H1 (cell line): ENCODE data around the gene ADAM12. TPM values are rescaled to one million over a fixed set of nuclear protein-coding genes. Genes with fewer than 3 reads are reported as not detected.
A peak's percentile ranks its signal among the peaks of the same experiment; 100 is the strongest.

Experiments used
- CTCF ChIA-PET: fragments of 300-600 bp; sonication (Branson Sonifier 250); formaldehyde crosslinking; loops from one replicate; lab custom pipeline; 2021; ENCODE audit not compliant: partially characterized antibody; lab: Charles Lee
- POLR2A ChIA-PET: fragments of 300-600 bp; sonication (Branson Sonifier 250); formaldehyde crosslinking; loops from one replicate; lab custom pipeline; 2021; ENCODE audit warnings: inconsistent platforms; ENCODE audit not compliant: partially characterized antibody; lab: Charles Lee
- DNase-seq, 2 experiments: peaks; one replicate each; pipeline versions ENCODE4 v3.0.0 to v3.0.0-alpha.2; 2010 to 2022; ENCODE audit warnings: low spot score in 2 of 2, low read depth in 1 of 2, mixed read lengths in 1 of 2
- FAIRE-seq: peaks from 2 replicates; lab custom pipeline; 2011; peaks lifted over from hg19 to GRCh38; lab: Jason Lieb, UNC
- H2AFZ ChIP-seq: 2 replicates; pipeline ENCODE4 v1.8.1; 2012; ENCODE audit warnings: low read length, inconsistent platforms
- H2AK5ac ChIP-seq: 2 replicates; pipeline ENCODE4 v1.6.1; 2013; ENCODE audit warnings: low read depth, low read length
- H2BK120ac ChIP-seq: replicated peaks from 2 replicates; pipeline ENCODE3; 2013; ENCODE audit warnings: low read depth, low read length, inconsistent platforms
- H2BK12ac ChIP-seq: 2 replicates; pipeline ENCODE4 v1.6.1; 2013; ENCODE audit warnings: low read depth, low read length
- H2BK15ac ChIP-seq: 2 replicates; pipeline ENCODE4 v1.6.1; 2013; ENCODE audit warnings: low read length
- H2BK20ac ChIP-seq: 2 replicates; pipeline ENCODE4 v1.6.1; 2013; ENCODE audit warnings: low read length
- H2BK5ac ChIP-seq: 2 replicates; pipeline ENCODE4 v1.6.1; 2013; ENCODE audit warnings: low read depth, low read length
- H3K14ac ChIP-seq: 2 replicates; pipeline ENCODE4 v1.6.1; 2013; ENCODE audit warnings: inconsistent platforms; ENCODE audit not compliant: insufficient read length
- H3K18ac ChIP-seq: 2 replicates; pipeline ENCODE4 v1.6.1; 2013; ENCODE audit warnings: low read length; ENCODE audit errors: extremely low read depth
- H3K23ac ChIP-seq: 2 replicates; pipeline ENCODE4 v1.6.1; 2013; ENCODE audit warnings: inconsistent platforms; ENCODE audit not compliant: insufficient read length
- H3K23me2 ChIP-seq: 2 replicates; pipeline ENCODE4 v1.6.1; 2013; ENCODE audit warnings: low read depth, low read length
- H3K27ac ChIP-seq: 2 replicates; pipeline ENCODE4 v1.6.1; 2011; ENCODE audit warnings: low read depth, low read length, inconsistent platforms
- H3K27me3 ChIP-seq, 4 experiments: replicated peaks in 1 of 4; 1 replicate in 1 of 4; 2 replicates in 3 of 4; pipeline versions ENCODE4 v1.6.1 to v1.8.1; 2011 to 2013; ENCODE audit warnings: low read length in 3 of 4, mild to moderate bottlenecking in 3 of 4, inconsistent platforms in 2 of 4, mixed read lengths in 2 of 4, moderate library complexity in 1 of 4; ENCODE audit not compliant: control insufficient read depth in 3 of 4, insufficient read depth in 3 of 4; ENCODE audit errors: extremely low read depth in 1 of 4
- H3K36me3 ChIP-seq, 4 experiments: 2 replicates each; pipeline versions ENCODE4 v1.6.1 to v1.8.1; 2011 to 2013; ENCODE audit warnings: mild to moderate bottlenecking in 4 of 4, low read length in 3 of 4, moderate library complexity in 2 of 4, control low read depth in 1 of 4, inconsistent platforms in 1 of 4; ENCODE audit not compliant: insufficient read depth in 4 of 4, control insufficient read depth in 2 of 4
- H3K4ac ChIP-seq: replicated peaks from 2 replicates; pipeline ENCODE3; 2013; ENCODE audit warnings: low read length, low read depth, mixed read lengths, inconsistent platforms; ENCODE audit not compliant: insufficient read length
- H3K4me1 ChIP-seq, 4 experiments: replicated peaks in 1 of 4; 1 replicate in 1 of 4; 2 replicates in 3 of 4; pipeline versions ENCODE4 v1.6.1 to v1.8.1; 2011 to 2013; ENCODE audit warnings: low read length in 3 of 4, inconsistent platforms in 2 of 4, mixed read lengths in 1 of 4; ENCODE audit not compliant: insufficient read depth in 4 of 4, control insufficient read depth in 3 of 4
- H3K4me2 ChIP-seq, 2 experiments: 2 replicates each; pipeline versions ENCODE4 v1.6.1 to v1.8.1; 2011 to 2013; ENCODE audit warnings: low read depth in 2 of 2, low read length in 2 of 2, control low read depth in 1 of 2, inconsistent platforms in 1 of 2, mild to moderate bottlenecking in 1 of 2; ENCODE audit not compliant: insufficient read depth in 1 of 2
- H3K4me3 ChIP-seq, 4 experiments: fragments of 200-600, 300-600 bp in 1 of 4; sonication (generic), shearing (Covaris generic), sonication (Bioruptor Twin) in 1 of 4; 2 replicates each; pipeline versions ENCODE4 v1.5.1 to v1.8.1; 2011 to 2016; ENCODE audit warnings: low read length in 4 of 4, low read depth in 3 of 4, control low read depth in 2 of 4, inconsistent platforms in 2 of 4, mild to moderate bottlenecking in 2 of 4, mixed read lengths in 1 of 4, moderate library complexity in 1 of 4; ENCODE audit not compliant: insufficient read depth in 2 of 4; ENCODE audit errors: extremely low read depth in 1 of 4
- H3K56ac ChIP-seq: replicated peaks from 2 replicates; pipeline ENCODE3; 2013; ENCODE audit warnings: low read depth, mild to moderate bottlenecking, mixed read lengths, low read length, inconsistent platforms; ENCODE audit not compliant: insufficient read length
- H3K79me1 ChIP-seq: 2 replicates; pipeline ENCODE4 v1.6.1; 2013; ENCODE audit warnings: low read depth, low read length, control low read depth
- H3K79me2 ChIP-seq, 2 experiments: 2 replicates each; pipeline versions ENCODE4 v1.6.1 to v1.8.1; 2012 to 2013; ENCODE audit warnings: low read length in 2 of 2, mild to moderate bottlenecking in 2 of 2, inconsistent platforms in 1 of 2; ENCODE audit not compliant: insufficient read depth in 2 of 2, control insufficient read depth in 1 of 2
- H3K9ac ChIP-seq, 4 experiments: replicated peaks in 1 of 4; 1 replicate in 1 of 4; 2 replicates in 3 of 4; pipeline versions ENCODE4 v1.6.1 to v1.8.1; 2011 to 2013; ENCODE audit warnings: low read depth in 3 of 4, low read length in 3 of 4, control low read depth in 2 of 4, mild to moderate bottlenecking in 2 of 4, moderate library complexity in 2 of 4, inconsistent platforms in 1 of 4; ENCODE audit errors: extremely low read depth in 1 of 4
- H3K9me3 ChIP-seq, 2 experiments: 2 replicates each; pipeline versions ENCODE4 v1.6.1 to v1.8.1; 2012 to 2013; ENCODE audit warnings: mild to moderate bottlenecking in 2 of 2, moderate library complexity in 2 of 2, control low read depth in 1 of 2, inconsistent platforms in 1 of 2, low read depth in 1 of 2, low read length in 1 of 2, mixed read lengths in 1 of 2; ENCODE audit not compliant: insufficient read depth in 2 of 2
- H4K20me1 ChIP-seq, 2 experiments: replicated peaks in 1 of 2; 2 replicates each; pipeline versions ENCODE3 to v1.8.1; 2011 to 2013; ENCODE audit warnings: inconsistent platforms in 2 of 2, low read length in 2 of 2, mild to moderate bottlenecking in 1 of 2; ENCODE audit not compliant: insufficient read depth in 2 of 2, control insufficient read depth in 1 of 2
- H4K5ac ChIP-seq: 2 replicates; pipeline ENCODE4 v1.6.1; 2013; ENCODE audit warnings: low read length, low read depth, mixed read lengths, inconsistent platforms; ENCODE audit not compliant: insufficient read length
- H4K8ac ChIP-seq: 2 replicates; pipeline ENCODE4 v1.8.0; 2013; ENCODE audit warnings: mild to moderate bottlenecking, moderate library complexity, low read length, inconsistent platforms; ENCODE audit not compliant: insufficient read depth; ENCODE audit errors: extremely low read depth
- H4K91ac ChIP-seq: replicated peaks from 2 replicates; pipeline ENCODE3; 2013; ENCODE audit warnings: low read length, mixed read lengths, inconsistent platforms; ENCODE audit not compliant: insufficient read length
- BRCA1 ChIP-seq: IDR thresholded peaks from 2 replicates; pipeline ENCODE4 v1.6.1; 2012; ENCODE audit warnings: low read depth, low read length, improper control_type of control experiment
- CBX8 ChIP-seq: fragments of 300-800, 300-1000 bp; sonication (generic); IDR thresholded peaks from 2 replicates; pipeline ENCODE4 v1.7.1; 2016; ENCODE audit warnings: low read depth, low read length, borderline replicate concordance
- GABPA ChIP-seq: IDR thresholded peaks from 2 replicates; pipeline ENCODE4 v1.6.1; 2011; ENCODE audit warnings: mild to moderate bottlenecking, low read length, moderate library complexity, borderline replicate concordance; ENCODE audit not compliant: insufficient read depth
- NANOG ChIP-seq: IDR thresholded peaks from 2 replicates; pipeline ENCODE4 v1.6.1; 2011; ENCODE audit warnings: low read length, low read depth, mild to moderate bottlenecking, inconsistent platforms; ENCODE audit not compliant: insufficient read depth, poor library complexity, severe bottlenecking
- POLR2A ChIP-seq, 2 experiments: IDR thresholded peaks; 1 replicate in 1 of 2; 2 replicates in 1 of 2; pipeline ENCODE4 v1.6.1; 2011; ENCODE audit warnings: low read depth in 2 of 2, low read length in 2 of 2, mild to moderate bottlenecking in 2 of 2; ENCODE audit errors: control extremely low read depth in 1 of 2
- POLR2AphosphoS5 ChIP-seq: IDR thresholded peaks from 2 replicates; pipeline ENCODE4 v1.6.1; 2011; ENCODE audit warnings: low read depth, low read length
- POU5F1 ChIP-seq: IDR thresholded peaks from 2 replicates; pipeline ENCODE4 v1.6.1; 2011; ENCODE audit warnings: low read depth, mild to moderate bottlenecking, low read length, moderate library complexity
- RFX5 ChIP-seq: IDR thresholded peaks from 2 replicates; pipeline ENCODE4 v1.6.1; 2011; ENCODE audit warnings: low read depth, low read length, improper control_type of control experiment, borderline replicate concordance
- RNF2 ChIP-seq: fragments of 200-900, 300-1000 bp; sonication (generic); IDR thresholded peaks from 2 replicates; pipeline ENCODE4 v1.7.1; 2016; ENCODE audit warnings: borderline replicate concordance, low read depth, mild to moderate bottlenecking, antibody characterized with exemption, low read length; ENCODE audit not compliant: poor library complexity, severe bottlenecking; ENCODE audit errors: missing control alignments
- SIRT6 ChIP-seq: IDR thresholded peaks from one replicate; pipeline ENCODE4 v1.7.1; 2012; ENCODE audit warnings: low read length, inconsistent platforms
- TCF12 ChIP-seq: IDR thresholded peaks from 2 replicates; pipeline ENCODE4 v1.6.1; 2011; ENCODE audit warnings: low read depth, mild to moderate bottlenecking, low read length
- WGBS, 2 experiments: shearing (Covaris generic) in 1 of 2; methylation state at CpG; one replicate each; pipeline versions ENCODE4 v1.1.6 to v1.1.7; 2013 to 2015; ENCODE audit warnings: low lambda C conversion rate in 2 of 2, mixed read lengths in 2 of 2, inconsistent platforms in 1 of 2, low coverage in 1 of 2, missing lambda C conversion rate in 1 of 2; ENCODE audit not compliant: insufficient replicate concordance in 2 of 2, insufficient coverage in 1 of 2, insufficient read length in 1 of 2; ENCODE audit errors: extremely low coverage in 1 of 2, missing lambda C conversion rate in 1 of 2; 5-methylcytosine and 5-hydroxymethylcytosine counted together
- polyA plus RNA-seq, 7 experiments: library from polyadenylated mRNA; depleted of rRNA in 3 of 7; stranded (reverse) in 5 of 7; unstranded in 2 of 7; fragments of >200 nt in 5 of 7; fragments of 200-250 nt in 2 of 7; gene quantifications; 1 replicate in 5 of 7; 2 replicates in 1 of 7; 4 replicates in 1 of 7; pipeline versions ENCODE4 v1.2.1 to v1.2.3, GENCODE V29; 2011 to 2013; ENCODE audit warnings: missing spikeins in 2 of 7, mixed read lengths in 2 of 7
- total RNA-seq: library from RNA; stranded (reverse); fragmentation: NEBNext Ultra II Directional; extraction: Animal tissue kit (Norgen Biotek cat#: 25700); gene quantifications from 2 replicates; pipeline ENCODE4 v1.2.1, GENCODE V29; 2021
- TF ChIP-seq, protein P1 (sequence below), 3 experiments: IDR thresholded peaks; 1 replicate in 2 of 3; 2 replicates in 1 of 3; pipeline versions ENCODE4 v1.5.1 to v1.6.1; 2011; ENCODE audit warnings: low read length in 3 of 3, mild to moderate bottlenecking in 3 of 3, inconsistent platforms in 2 of 3, low read depth in 1 of 3, moderate library complexity in 1 of 3; ENCODE audit not compliant: insufficient read depth in 1 of 3; ENCODE audit errors: control extremely low read depth in 1 of 3

ADAM12 gene
- total and polyA plus RNA-seq, 2 of the 8 experiments (the other 6 are each of a cell fraction or from before 2014, with no cell fraction given) = 0.07 to 0.17 TPM

DNA sequence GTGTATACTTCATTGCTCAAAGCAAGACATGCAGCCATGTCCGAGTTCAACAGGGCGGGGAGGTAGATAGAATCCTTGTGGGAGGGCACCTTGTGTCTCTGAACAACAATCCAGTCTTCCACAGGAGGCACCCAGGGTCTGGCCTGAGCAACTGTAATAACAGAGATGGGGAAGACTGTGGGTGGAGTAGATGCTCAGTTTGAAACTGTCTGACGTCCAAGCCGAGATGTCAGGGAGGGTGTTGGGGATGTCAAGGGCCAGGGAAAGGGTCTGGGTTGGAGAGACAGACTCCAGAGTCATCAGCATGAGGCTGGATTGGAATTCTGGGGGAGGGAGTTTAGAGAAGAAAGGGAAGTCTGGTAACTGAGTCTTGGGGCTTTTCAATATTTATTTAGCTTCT lies 403.9 kb downstream of the ADAM12 start:
- no peak overlapping the region for H2AFZ ChIP-seq
- no peak overlapping the region for H2AK5ac ChIP-seq
- peaks cover 0 to 7% (median 1%) of the 10 kb centered on the region in 4 experiments; a peak in 2 of 7 replicates for H3K4me1 ChIP-seq
- POLR2A ChIA-PET = no interaction called here
- no peaks in the 10 kb centered on the region for H3K36me3 ChIP-seq
- H2BK20ac ChIP-seq = 0 out of 2 replicates have a peak overlapping the region, but pooled peaks have one; percentile 21
- DNase-seq (no peak), FAIRE-seq (no peak)
- no peak overlapping the region for H3K4me3 ChIP-seq
- H3K56ac ChIP-seq = no peak overlapping the region
- H2BK5ac ChIP-seq = no peak overlapping the region
- H2BK120ac ChIP-seq = no peak overlapping the region
- H3K27ac ChIP-seq = no peak overlapping the region
- H3K79me1 ChIP-seq = no peaks in the 10 kb centered on the region
- no peak overlapping the region for H4K5ac ChIP-seq
- H3K14ac ChIP-seq = no peak overlapping the region
- no peak overlapping the region for H2BK15ac ChIP-seq
- H3K18ac ChIP-seq = 0 out of 2 replicates have a peak overlapping the region, but pooled peaks have one; percentile 62
- no peaks in the 10 kb centered on the region for H3K27me3 ChIP-seq
- no peak overlapping the region for H3K4me2 ChIP-seq
- H3K23me2 ChIP-seq = no peaks in the 10 kb centered on the region
- no peak overlapping the region for H3K23ac ChIP-seq
- CTCF ChIA-PET = interaction anchor here (1.0 to 3.9 kb wide), 6 partner anchors 33 to 615 kb away, joined by 3 to 15 read pairs (median 4); no protein-coding TSS in a partner anchor
- 83% methylated on average over 4 of the region's 4 CpGs; no CpG with 5 or more reads in 1 of the 2 experiments for WGBS, 2 experiments
- no peak overlapping the region for H4K8ac ChIP-seq
- H2BK12ac ChIP-seq = no peak overlapping the region
- no peaks in the 10 kb centered on the region for H3K79me2 ChIP-seq
- TF ChIP-seq, protein P1, sequence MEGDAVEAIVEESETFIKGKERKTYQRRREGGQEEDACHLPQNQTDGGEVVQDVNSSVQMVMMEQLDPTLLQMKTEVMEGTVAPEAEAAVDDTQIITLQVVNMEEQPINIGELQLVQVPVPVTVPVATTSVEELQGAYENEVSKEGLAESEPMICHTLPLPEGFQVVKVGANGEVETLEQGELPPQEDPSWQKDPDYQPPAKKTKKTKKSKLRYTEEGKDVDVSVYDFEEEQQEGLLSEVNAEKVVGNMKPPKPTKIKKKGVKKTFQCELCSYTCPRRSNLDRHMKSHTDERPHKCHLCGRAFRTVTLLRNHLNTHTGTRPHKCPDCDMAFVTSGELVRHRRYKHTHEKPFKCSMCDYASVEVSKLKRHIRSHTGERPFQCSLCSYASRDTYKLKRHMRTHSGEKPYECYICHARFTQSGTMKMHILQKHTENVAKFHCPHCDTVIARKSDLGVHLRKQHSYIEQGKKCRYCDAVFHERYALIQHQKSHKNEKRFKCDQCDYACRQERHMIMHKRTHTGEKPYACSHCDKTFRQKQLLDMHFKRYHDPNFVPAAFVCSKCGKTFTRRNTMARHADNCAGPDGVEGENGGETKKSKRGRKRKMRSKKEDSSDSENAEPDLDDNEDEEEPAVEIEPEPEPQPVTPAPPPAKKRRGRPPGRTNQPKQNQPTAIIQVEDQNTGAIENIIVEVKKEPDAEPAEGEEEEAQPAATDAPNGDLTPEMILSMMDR (IDR thresholded peaks at IDR 0.05; ENCODE audit: control extremely low read depth in 1 of 3, insufficient read depth in 1 of 3, low read depth in 1 of 3, low read length in 3 of 3) = no peak
- TF ChIP-seq POLR2A (IDR thresholded peaks at IDR 0.05; ENCODE audit: control extremely low read depth in 1 of 2, low read depth in 2 of 2, low read length in 2 of 2) (no peak), RNF2 (no peak), NANOG (no peak), POU5F1 (no peak), TCF12 (no peak), GABPA (no peak), CBX8 (no peak), RFX5 (no peak), POLR2AphosphoS5 (no peak), BRCA1 (no peak), SIRT6 (no peak)
- H4K20me1 ChIP-seq = no peaks in the 10 kb centered on the region
- H3K9ac ChIP-seq = no peak overlapping the region
- H3K4ac ChIP-seq = no peak overlapping the region
- H4K91ac ChIP-seq = no peak overlapping the region
- H3K9me3 ChIP-seq = no peaks in the 10 kb centered on the region
